H1 (cell line): ENCODE measurements around the gene TFPI2. TPM values are rescaled to one million over a fixed set of nuclear protein-coding genes. Genes with fewer than 3 reads are reported as not detected.

Experiments used
- CTCF ChIA-PET: fragments of 300-600 bp; sonication (Branson Sonifier 250); formaldehyde crosslinking; loops from one replicate; lab custom pipeline; 2021; ENCODE audit not compliant: partially characterized antibody; lab: Charles Lee
- POLR2A ChIA-PET: fragments of 300-600 bp; sonication (Branson Sonifier 250); formaldehyde crosslinking; loops from one replicate; lab custom pipeline; 2021; ENCODE audit warnings: inconsistent platforms; ENCODE audit not compliant: partially characterized antibody; lab: Charles Lee
- DNase-seq, 2 experiments: peaks; one replicate each; pipeline versions ENCODE4 v3.0.0 to v3.0.0-alpha.2; 2010 to 2022; ENCODE audit warnings: low spot score in 2 of 2, low read depth in 1 of 2, mixed read lengths in 1 of 2
- FAIRE-seq: peaks from 2 replicates; lab custom pipeline; 2011; peaks lifted over from hg19 to GRCh38; lab: Jason Lieb, UNC
- H2AFZ ChIP-seq: 2 replicates; pipeline ENCODE4 v1.8.1; 2012; ENCODE audit warnings: low read length, inconsistent platforms
- H2AK5ac ChIP-seq: 2 replicates; pipeline ENCODE4 v1.6.1; 2013; ENCODE audit warnings: low read depth, low read length
- H2BK120ac ChIP-seq: replicated peaks from 2 replicates; pipeline ENCODE3; 2013; ENCODE audit warnings: low read depth, low read length, inconsistent platforms
- H2BK12ac ChIP-seq: 2 replicates; pipeline ENCODE4 v1.6.1; 2013; ENCODE audit warnings: low read depth, low read length
- H2BK15ac ChIP-seq: 2 replicates; pipeline ENCODE4 v1.6.1; 2013; ENCODE audit warnings: low read length
- H2BK20ac ChIP-seq: 2 replicates; pipeline ENCODE4 v1.6.1; 2013; ENCODE audit warnings: low read length
- H2BK5ac ChIP-seq: 2 replicates; pipeline ENCODE4 v1.6.1; 2013; ENCODE audit warnings: low read depth, low read length
- H3K14ac ChIP-seq: 2 replicates; pipeline ENCODE4 v1.6.1; 2013; ENCODE audit warnings: inconsistent platforms; ENCODE audit not compliant: insufficient read length
- H3K18ac ChIP-seq: 2 replicates; pipeline ENCODE4 v1.6.1; 2013; ENCODE audit warnings: low read length; ENCODE audit errors: extremely low read depth
- H3K23ac ChIP-seq: 2 replicates; pipeline ENCODE4 v1.6.1; 2013; ENCODE audit warnings: inconsistent platforms; ENCODE audit not compliant: insufficient read length
- H3K23me2 ChIP-seq: 2 replicates; pipeline ENCODE4 v1.6.1; 2013; ENCODE audit warnings: low read depth, low read length
- H3K27ac ChIP-seq: 2 replicates; pipeline ENCODE4 v1.6.1; 2011; ENCODE audit warnings: low read depth, low read length, inconsistent platforms
- H3K27me3 ChIP-seq, 4 experiments: replicated peaks in 1 of 4; 1 replicate in 1 of 4; 2 replicates in 3 of 4; pipeline versions ENCODE4 v1.6.1 to v1.8.1; 2011 to 2013; ENCODE audit warnings: low read length in 3 of 4, mild to moderate bottlenecking in 3 of 4, inconsistent platforms in 2 of 4, mixed read lengths in 2 of 4, moderate library complexity in 1 of 4; ENCODE audit not compliant: control insufficient read depth in 3 of 4, insufficient read depth in 3 of 4; ENCODE audit errors: extremely low read depth in 1 of 4
- H3K36me3 ChIP-seq, 4 experiments: 2 replicates each; pipeline versions ENCODE4 v1.6.1 to v1.8.1; 2011 to 2013; ENCODE audit warnings: mild to moderate bottlenecking in 4 of 4, low read length in 3 of 4, moderate library complexity in 2 of 4, control low read depth in 1 of 4, inconsistent platforms in 1 of 4; ENCODE audit not compliant: insufficient read depth in 4 of 4, control insufficient read depth in 2 of 4
- H3K4ac ChIP-seq: replicated peaks from 2 replicates; pipeline ENCODE3; 2013; ENCODE audit warnings: low read length, low read depth, mixed read lengths, inconsistent platforms; ENCODE audit not compliant: insufficient read length
- H3K4me1 ChIP-seq, 4 experiments: replicated peaks in 1 of 4; 1 replicate in 1 of 4; 2 replicates in 3 of 4; pipeline versions ENCODE4 v1.6.1 to v1.8.1; 2011 to 2013; ENCODE audit warnings: low read length in 3 of 4, inconsistent platforms in 2 of 4, mixed read lengths in 1 of 4; ENCODE audit not compliant: insufficient read depth in 4 of 4, control insufficient read depth in 3 of 4
- H3K4me2 ChIP-seq, 2 experiments: 2 replicates each; pipeline versions ENCODE4 v1.6.1 to v1.8.1; 2011 to 2013; ENCODE audit warnings: low read depth in 2 of 2, low read length in 2 of 2, control low read depth in 1 of 2, inconsistent platforms in 1 of 2, mild to moderate bottlenecking in 1 of 2; ENCODE audit not compliant: insufficient read depth in 1 of 2
- H3K4me3 ChIP-seq, 4 experiments: fragments of 200-600, 300-600 bp in 1 of 4; sonication (generic), shearing (Covaris generic), sonication (Bioruptor Twin) in 1 of 4; 2 replicates each; pipeline versions ENCODE4 v1.5.1 to v1.8.1; 2011 to 2016; ENCODE audit warnings: low read length in 4 of 4, low read depth in 3 of 4, control low read depth in 2 of 4, inconsistent platforms in 2 of 4, mild to moderate bottlenecking in 2 of 4, mixed read lengths in 1 of 4, moderate library complexity in 1 of 4; ENCODE audit not compliant: insufficient read depth in 2 of 4; ENCODE audit errors: extremely low read depth in 1 of 4
- H3K56ac ChIP-seq: replicated peaks from 2 replicates; pipeline ENCODE3; 2013; ENCODE audit warnings: low read depth, mild to moderate bottlenecking, mixed read lengths, low read length, inconsistent platforms; ENCODE audit not compliant: insufficient read length
- H3K79me1 ChIP-seq: 2 replicates; pipeline ENCODE4 v1.6.1; 2013; ENCODE audit warnings: low read depth, low read length, control low read depth
- H3K79me2 ChIP-seq, 2 experiments: 2 replicates each; pipeline versions ENCODE4 v1.6.1 to v1.8.1; 2012 to 2013; ENCODE audit warnings: low read length in 2 of 2, mild to moderate bottlenecking in 2 of 2, inconsistent platforms in 1 of 2; ENCODE audit not compliant: insufficient read depth in 2 of 2, control insufficient read depth in 1 of 2
- H3K9ac ChIP-seq, 4 experiments: replicated peaks in 1 of 4; 1 replicate in 1 of 4; 2 replicates in 3 of 4; pipeline versions ENCODE4 v1.6.1 to v1.8.1; 2011 to 2013; ENCODE audit warnings: low read depth in 3 of 4, low read length in 3 of 4, control low read depth in 2 of 4, mild to moderate bottlenecking in 2 of 4, moderate library complexity in 2 of 4, inconsistent platforms in 1 of 4; ENCODE audit errors: extremely low read depth in 1 of 4
- H3K9me3 ChIP-seq, 2 experiments: 2 replicates each; pipeline versions ENCODE4 v1.6.1 to v1.8.1; 2012 to 2013; ENCODE audit warnings: mild to moderate bottlenecking in 2 of 2, moderate library complexity in 2 of 2, control low read depth in 1 of 2, inconsistent platforms in 1 of 2, low read depth in 1 of 2, low read length in 1 of 2, mixed read lengths in 1 of 2; ENCODE audit not compliant: insufficient read depth in 2 of 2
- H4K20me1 ChIP-seq, 2 experiments: replicated peaks in 1 of 2; 2 replicates each; pipeline versions ENCODE3 to v1.8.1; 2011 to 2013; ENCODE audit warnings: inconsistent platforms in 2 of 2, low read length in 2 of 2, mild to moderate bottlenecking in 1 of 2; ENCODE audit not compliant: insufficient read depth in 2 of 2, control insufficient read depth in 1 of 2
- H4K5ac ChIP-seq: 2 replicates; pipeline ENCODE4 v1.6.1; 2013; ENCODE audit warnings: low read length, low read depth, mixed read lengths, inconsistent platforms; ENCODE audit not compliant: insufficient read length
- H4K8ac ChIP-seq: 2 replicates; pipeline ENCODE4 v1.8.0; 2013; ENCODE audit warnings: mild to moderate bottlenecking, moderate library complexity, low read length, inconsistent platforms; ENCODE audit not compliant: insufficient read depth; ENCODE audit errors: extremely low read depth
- H4K91ac ChIP-seq: replicated peaks from 2 replicates; pipeline ENCODE3; 2013; ENCODE audit warnings: low read length, mixed read lengths, inconsistent platforms; ENCODE audit not compliant: insufficient read length
- CHD7 ChIP-seq: fragments of 300-600 bp; sonication (generic); IDR thresholded peaks from 2 replicates; pipeline ENCODE4 v1.7.1; 2012; ENCODE audit warnings: low read length, moderate library complexity, mild to moderate bottlenecking, inconsistent platforms; ENCODE audit not compliant: insufficient replicate concordance
- WGBS, 2 experiments: shearing (Covaris generic) in 1 of 2; methylation state at CpG; one replicate each; pipeline versions ENCODE4 v1.1.6 to v1.1.7; 2013 to 2015; ENCODE audit warnings: low lambda C conversion rate in 2 of 2, mixed read lengths in 2 of 2, inconsistent platforms in 1 of 2, low coverage in 1 of 2, missing lambda C conversion rate in 1 of 2; ENCODE audit not compliant: insufficient replicate concordance in 2 of 2, insufficient coverage in 1 of 2, insufficient read length in 1 of 2; ENCODE audit errors: extremely low coverage in 1 of 2, missing lambda C conversion rate in 1 of 2; 5-methylcytosine and 5-hydroxymethylcytosine counted together
- polyA plus RNA-seq, 7 experiments: library from polyadenylated mRNA; depleted of rRNA in 3 of 7; stranded (reverse) in 5 of 7; unstranded in 2 of 7; fragments of >200 nt in 5 of 7; fragments of 200-250 nt in 2 of 7; gene quantifications; 1 replicate in 5 of 7; 2 replicates in 1 of 7; 4 replicates in 1 of 7; pipeline versions ENCODE4 v1.2.1 to v1.2.3, GENCODE V29; 2011 to 2013; ENCODE audit warnings: missing spikeins in 2 of 7, mixed read lengths in 2 of 7
- total RNA-seq: library from RNA; stranded (reverse); fragmentation: NEBNext Ultra II Directional; extraction: Animal tissue kit (Norgen Biotek cat#: 25700); gene quantifications from 2 replicates; pipeline ENCODE4 v1.2.1, GENCODE V29; 2021

Gene TFPI2
- total and polyA plus RNA-seq, 2 of the 8 experiments (the other 6 are each of a cell fraction or from before 2014, with no cell fraction given): 6.8 to 8.9 TPM

DNA sequence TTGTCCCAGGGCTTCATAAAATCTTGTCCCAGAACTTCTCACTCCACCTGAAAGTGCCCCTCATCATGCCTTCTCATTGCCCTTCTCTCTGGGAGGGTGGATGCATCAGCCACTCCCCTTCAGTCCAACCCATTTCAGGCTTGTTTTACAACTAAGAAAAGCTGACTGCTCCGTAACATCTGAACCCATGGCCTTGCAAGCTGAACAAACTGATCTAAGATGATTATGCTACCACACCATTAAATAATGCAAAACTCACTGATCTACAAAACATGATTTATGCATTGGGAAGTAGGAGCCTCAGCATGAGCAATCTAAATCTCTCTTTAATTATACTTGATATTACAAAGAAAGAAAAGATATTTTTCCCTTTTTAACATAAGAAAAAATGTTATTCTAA lies 34.8 kb downstream of the TFPI2 start:
- 100% methylated on average over 1 of the region's 1 CpG; no CpG with 5 or more reads in 1 of the 2 experiments for WGBS, 2 experiments
- TF ChIP-seq CHD7: no peak

More for the DNA sequence above, 34.8 kb downstream of the TFPI2 start:
- Histone ChIP-seq H3K4me1 (no peaks in the 10 kb centered on the region), H3K18ac (no peak overlapping the region), H2BK15ac (no peak overlapping the region), H3K9me3 (no peaks in the 10 kb centered on the region), H3K56ac (no peak overlapping the region), H4K8ac (no peak overlapping the region), H3K4me2 (no peak overlapping the region), H2BK20ac (no peak overlapping the region), H3K23me2 (no peaks in the 10 kb centered on the region), H3K23ac (no peak overlapping the region), H3K4ac (no peak overlapping the region), H2BK120ac (no peak overlapping the region), H2AFZ (no peak overlapping the region), H3K9ac (no peak overlapping the region), H4K91ac (no peak overlapping the region), H3K36me3 (no peaks in the 10 kb centered on the region), H3K27me3 (no peaks in the 10 kb centered on the region), H2BK12ac (no peak overlapping the region), H3K27ac (no peak overlapping the region), H2AK5ac (no peak overlapping the region), H4K5ac (no peak overlapping the region), H2BK5ac (no peak overlapping the region), H3K4me3 (no peak overlapping the region), H3K79me1 (no peaks in the 10 kb centered on the region), H3K14ac (no peak overlapping the region), H3K79me2 (no peaks in the 10 kb centered on the region), H4K20me1 (no peaks in the 10 kb centered on the region)
- FAIRE-seq (no peak), DNase-seq (no peak)
- CTCF ChIA-PET: no interaction called here
- POLR2A ChIA-PET: no interaction called here
